ENCODE measurements around the gene C19orf73. TPM values are rescaled to one million over a fixed set of nuclear protein-coding genes. Genes with fewer than 3 reads are reported as not detected.
"Not testable (repeated sequence)": the region's sequence is repeated elsewhere in the genome, so short reads cannot be mapped to it uniquely, and the experiment has no call there.

Gene C19orf73
- total RNA-seq, 1 donor from 2014 or later, result 0.73 TPM

DNA sequence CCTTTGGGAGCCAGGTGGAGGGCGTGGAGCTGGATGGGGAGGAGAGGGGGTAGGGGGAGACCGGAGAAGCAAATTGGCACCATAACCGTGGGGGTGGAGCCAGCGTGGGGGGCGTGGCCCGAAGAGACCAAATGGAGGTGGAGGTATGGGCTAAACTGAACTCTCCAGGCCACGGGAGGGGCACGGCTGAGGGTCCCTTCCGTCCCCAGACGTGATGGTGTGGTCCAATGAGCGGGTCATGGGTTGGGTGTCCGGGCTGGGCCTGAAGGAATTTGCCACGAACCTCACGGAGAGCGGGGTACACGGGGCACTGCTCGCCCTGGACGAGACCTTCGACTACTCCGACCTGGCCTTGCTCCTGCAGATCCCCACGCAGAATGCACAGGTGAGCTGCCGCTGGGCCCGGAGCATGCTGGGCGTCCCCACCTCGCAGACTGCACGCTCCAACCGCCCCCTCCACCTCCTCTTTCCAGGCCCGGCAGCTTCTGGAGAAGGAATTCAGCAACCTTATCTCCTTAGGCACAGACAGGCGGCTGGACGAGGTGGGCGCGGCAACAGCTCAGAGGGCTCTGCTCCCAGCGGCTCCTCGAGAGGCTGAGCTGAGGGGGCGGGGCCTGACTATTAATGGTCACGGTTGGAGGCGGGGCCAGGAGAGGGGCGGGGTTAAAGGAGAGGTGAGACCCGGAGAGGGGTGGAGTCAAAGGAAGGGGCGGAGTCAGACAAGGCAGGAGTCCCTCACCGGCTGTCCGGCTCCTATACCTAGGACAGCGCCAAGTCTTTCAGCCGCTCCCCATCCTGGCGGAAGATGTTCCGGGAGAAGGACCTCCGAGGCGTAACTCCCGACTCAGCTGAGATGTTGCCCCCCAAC lies 30.1 kb upstream of the C19orf73 start:
- no peak for DNase-seq (ENCODE audit: low read depth, low spot score)

- no peak for DNase-seq (ENCODE audit: low read depth, low spot score)
Observed at GRCh38 chr19:49148044-49148682, 29.2 kb upstream of the C19orf73 start.

GRCh38 chr19:49146408-49146770 lies 27.4 kb upstream of the C19orf73 start:
- DNase-seq (ENCODE audit: low read depth, low spot score), result not testable (repeated sequence)

- DNase-seq (ENCODE audit: low read depth, low spot score), result no peak
Observed at GRCh38 chr19:49145573-49146407, 26.8 kb upstream of the C19orf73 start.

DNA sequence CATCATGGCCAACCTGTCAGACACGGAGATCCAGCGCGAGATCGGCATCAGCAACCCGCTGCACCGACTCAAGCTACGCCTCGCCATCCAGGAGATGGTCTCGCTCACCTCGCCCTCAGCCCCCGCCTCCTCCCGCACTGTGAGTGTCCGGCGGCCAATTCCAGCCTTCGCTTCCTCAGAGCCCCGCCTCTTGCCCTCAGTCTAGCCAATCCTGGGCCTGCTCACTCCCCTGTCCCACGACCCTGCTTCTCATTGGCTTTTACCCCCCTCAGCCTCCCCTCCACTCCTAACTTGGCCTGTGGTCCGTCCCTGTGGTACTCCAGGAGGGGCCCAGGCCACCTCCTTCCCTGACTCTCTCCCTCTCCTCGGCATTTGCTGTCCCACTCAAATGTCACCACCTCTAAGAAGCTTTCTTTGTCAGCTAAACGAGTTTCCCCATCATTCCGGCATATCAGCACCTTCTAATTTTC lies 24.0 kb upstream of the C19orf73 start:
- DNase-seq (ENCODE audit: low read depth, low spot score), result peak; percentile 59

GRCh38 chr19:49141352-49141751 lies 22.4 kb upstream of the C19orf73 start:
- DNase-seq (ENCODE audit: low read depth, low spot score), result no peak

GRCh38 chr19:49140951-49141350 lies 22.0 kb upstream of the C19orf73 start:
- no peak for DNase-seq (ENCODE audit: low read depth, low spot score)

- DNase-seq (ENCODE audit: low read depth, low spot score), result no peak
Observed at GRCh38 chr19:49136771-49137171, 17.8 kb upstream of the C19orf73 start.

DNA sequence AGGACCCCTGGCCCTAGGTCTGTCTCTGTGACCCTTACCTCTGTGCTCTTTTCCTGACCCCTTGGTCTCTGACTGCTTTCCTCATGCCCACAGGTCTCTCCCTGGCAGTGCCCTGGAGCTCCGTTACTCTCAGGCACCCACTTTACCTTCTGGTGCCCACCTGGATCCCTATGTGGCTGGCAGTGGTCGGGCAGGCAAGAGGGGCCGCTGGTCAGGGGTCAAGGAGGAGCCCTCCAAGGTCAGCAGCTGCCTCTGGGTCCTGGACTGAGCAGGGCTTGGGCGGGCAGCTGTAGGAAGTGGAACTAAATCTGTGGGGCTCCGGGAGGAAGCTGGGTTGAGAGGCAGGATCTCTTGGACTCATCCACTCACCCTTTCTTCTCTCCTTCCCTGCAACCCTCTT lies 16.7 kb upstream of the C19orf73 start:
- no peak for DNase-seq (ENCODE audit: low read depth, low spot score)

DNA sequence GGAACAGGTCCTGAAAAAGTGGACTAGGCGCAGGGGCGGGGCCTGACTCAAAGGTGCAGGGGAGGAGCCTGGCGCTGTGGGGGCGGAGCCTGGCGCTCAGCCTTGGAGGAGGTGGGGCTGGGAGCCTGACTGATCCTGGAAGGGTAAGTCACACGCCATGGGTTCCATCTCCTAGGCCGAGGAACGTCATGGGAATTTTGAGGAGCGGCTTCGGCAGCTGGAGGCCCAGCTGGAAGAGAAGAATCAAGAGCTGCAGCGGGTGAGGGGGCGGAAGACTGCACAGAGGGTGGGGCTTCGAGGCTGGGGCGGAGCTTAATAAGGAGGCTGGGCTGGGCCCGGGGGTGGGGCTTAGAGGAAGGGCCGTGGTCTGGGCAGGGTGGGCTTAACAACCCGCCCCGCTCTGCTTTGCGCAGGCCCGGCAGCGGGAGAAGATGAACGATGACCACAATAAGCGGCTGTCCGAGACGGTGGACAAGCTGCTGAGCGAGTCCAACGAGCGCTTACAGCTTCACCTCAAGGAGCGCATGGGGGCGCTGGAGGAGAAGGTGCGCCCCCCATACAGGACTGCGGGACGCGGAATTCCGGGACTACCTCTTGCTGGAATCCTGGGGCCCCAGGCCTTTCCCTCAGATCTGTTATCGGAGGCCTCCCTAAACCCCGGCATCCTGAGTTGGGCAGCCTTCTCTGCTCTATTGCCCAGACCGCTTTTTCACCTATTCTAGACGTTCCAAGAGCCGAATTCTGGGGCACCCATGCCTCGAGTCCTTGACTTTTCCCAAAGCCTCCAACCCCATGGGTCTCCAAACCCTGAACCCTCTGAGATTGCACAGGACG lies 14.9 kb upstream of the C19orf73 start:
- DNase-seq (ENCODE audit: low read depth, low spot score), result no peak

DNA sequence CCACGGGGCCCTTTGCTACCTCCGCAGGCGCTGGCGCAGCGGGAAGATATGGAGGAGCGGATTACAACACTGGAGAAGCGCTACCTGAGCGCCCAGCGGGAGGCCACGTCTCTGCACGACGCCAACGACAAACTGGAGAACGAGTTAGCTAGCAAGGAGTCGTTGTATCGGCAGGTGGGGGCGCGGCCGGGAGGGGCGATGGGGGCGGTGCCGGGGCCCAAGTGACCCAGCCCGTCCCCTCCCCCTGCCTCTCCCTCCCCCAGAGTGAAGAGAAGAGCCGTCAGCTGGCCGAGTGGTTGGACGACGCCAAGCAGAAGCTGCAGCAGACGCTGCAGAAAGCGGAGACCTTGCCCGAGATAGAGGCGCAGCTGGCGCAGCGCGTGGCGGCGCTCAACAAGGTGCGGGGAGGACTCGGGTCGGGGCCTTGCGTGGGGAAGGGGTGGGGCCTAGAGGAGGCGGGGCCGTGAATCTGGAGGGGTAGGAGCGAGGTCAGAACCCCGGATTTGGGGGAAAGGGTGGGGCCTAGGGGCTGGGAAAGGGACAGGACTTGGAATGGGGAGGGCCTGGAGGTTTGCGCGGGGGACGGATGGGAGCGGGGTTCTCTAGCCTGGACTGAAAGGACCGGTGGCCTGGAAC lies 14.1 kb upstream of the C19orf73 start:
- DNase-seq (ENCODE audit: low read depth, low spot score), result no peak

GRCh38 chr19:49130325-49130724 lies 11.4 kb upstream of the C19orf73 start:
- no peak for DNase-seq (ENCODE audit: low read depth, low spot score)

- DNase-seq (ENCODE audit: low read depth, low spot score), result no peak
Observed at GRCh38 chr19:49129238-49129583, 10.3 kb upstream of the C19orf73 start.

- DNase-seq (ENCODE audit: low read depth, low spot score), result no peak
Observed at GRCh38 chr19:49128545-49129237, 9.7 kb upstream of the C19orf73 start.

DNA sequence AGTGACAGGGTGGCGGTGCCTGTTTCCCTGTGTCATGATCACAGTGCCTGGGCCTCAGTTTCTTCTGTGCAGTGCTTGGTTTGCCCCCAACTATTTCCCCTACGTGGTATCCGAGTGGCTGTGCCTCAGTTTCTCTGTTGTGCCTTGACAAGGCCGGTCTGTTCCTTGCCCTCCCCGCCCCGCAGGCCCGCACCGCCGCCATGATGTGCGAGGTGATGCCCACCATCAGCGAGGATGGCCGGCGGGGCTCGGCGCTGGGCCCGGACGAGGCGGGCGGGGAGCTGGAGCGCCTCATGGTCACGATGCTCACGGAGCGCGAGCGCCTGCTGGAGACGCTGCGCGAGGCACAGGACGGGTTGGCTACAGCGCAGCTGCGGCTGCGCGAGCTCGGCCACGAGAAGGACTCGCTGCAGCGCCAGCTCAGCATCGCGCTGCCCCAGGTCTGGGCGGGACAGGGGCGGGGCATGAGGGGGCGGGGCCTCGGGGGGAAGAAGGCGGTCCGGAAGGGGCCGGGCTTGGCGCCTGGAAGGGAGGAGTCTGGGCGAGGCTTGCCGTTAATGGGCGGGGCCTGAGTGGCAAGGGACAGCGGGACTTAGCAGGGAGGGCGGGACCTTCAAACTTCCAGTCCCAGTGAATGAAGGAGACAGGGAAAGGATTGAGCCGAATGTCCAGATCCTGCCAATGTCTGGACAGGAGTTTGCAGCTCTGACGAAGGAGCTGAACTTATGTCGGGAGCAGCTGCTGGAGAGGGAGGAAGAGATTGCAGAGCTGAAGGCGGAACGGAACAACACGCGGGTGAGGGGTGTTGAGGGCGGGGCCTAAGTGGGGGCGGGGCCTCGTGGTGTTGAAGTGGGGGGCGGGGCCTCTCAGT lies 9.0 kb upstream of the C19orf73 start:
- DNase-seq (ENCODE audit: low read depth, low spot score), result peak; percentile 87

GRCh38 chr19:49127225-49127624 lies 8.3 kb upstream of the C19orf73 start:
- not testable (repeated sequence) for DNase-seq (ENCODE audit: low read depth, low spot score)

DNA sequence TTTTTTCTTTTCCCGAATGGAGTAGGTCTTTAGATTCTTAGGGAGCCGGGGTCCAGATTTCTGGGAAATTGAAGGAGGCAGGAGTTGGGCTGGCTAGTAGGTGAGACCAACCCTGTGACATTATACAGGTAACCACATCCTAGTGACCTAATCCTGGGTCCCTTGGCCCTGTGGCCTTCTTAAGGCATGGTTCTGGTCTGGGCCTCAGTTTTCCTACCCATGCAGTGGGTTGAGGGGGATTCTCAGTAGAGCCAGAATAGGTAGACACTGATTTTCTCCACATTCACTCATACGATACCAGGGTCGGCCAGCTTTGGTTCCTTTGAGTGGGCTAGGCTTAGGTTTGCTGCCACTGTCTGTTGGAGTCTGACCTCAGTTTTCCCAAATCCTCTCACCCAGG lies 7.6 kb upstream of the C19orf73 start:
- no peak for DNase-seq (ENCODE audit: low read depth, low spot score)

- DNase-seq (ENCODE audit: low read depth, low spot score), result no peak
Observed at GRCh38 chr19:49125025-49125731, 6.2 kb upstream of the C19orf73 start.
